HFF-Myc (cell line): Measurements from ENCODE around the gene CLASP1.
"Not testable (repeated sequence)": the region's sequence is repeated elsewhere in the genome, so short reads cannot be mapped to it uniquely, and the experiment has no call there.

Experiments
- DNase-seq: peaks from one replicate; pipeline ENCODE4 v3.0.0-alpha.2; 2011; ENCODE audit warnings: low read depth; ENCODE audit errors: extremely low read depth
- H3K4me3 ChIP-seq: replicated peaks from 2 replicates; pipeline ENCODE4 v1.5.1; 2011; ENCODE audit warnings: low read depth, mild to moderate bottlenecking, control low read depth, low read length
- TF ChIP-seq, protein P1 (sequence below): IDR thresholded peaks from 2 replicates; pipeline ENCODE4 v1.5.1; 2012; ENCODE audit warnings: mild to moderate bottlenecking, low read depth, low read length, control low read depth; ENCODE audit errors: missing control alignments

Gene CLASP1

DNA sequence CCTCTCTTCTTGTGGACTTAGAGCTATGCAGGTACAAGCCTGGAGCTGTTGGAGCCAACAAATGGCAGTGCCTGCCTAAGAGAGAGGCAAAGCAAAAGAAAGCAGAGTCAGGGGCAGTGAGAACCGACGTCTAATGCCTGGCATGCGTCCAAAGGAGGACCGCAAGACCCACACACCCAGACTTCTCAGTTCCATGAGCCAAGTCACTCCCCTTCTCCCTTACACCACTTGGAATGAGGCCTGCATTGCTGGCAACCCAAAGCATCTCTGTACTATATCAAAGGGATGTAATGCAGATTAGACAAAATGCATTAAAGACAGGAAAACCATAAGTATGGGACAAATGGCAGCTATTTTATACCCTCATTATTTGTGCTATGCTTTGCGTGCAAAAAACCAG, 168.4 kb downstream of the CLASP1 start:
- no peak for DNase-seq
- no peak overlapping the region for H3K4me3 ChIP-seq
- TF ChIP-seq, protein P1, sequence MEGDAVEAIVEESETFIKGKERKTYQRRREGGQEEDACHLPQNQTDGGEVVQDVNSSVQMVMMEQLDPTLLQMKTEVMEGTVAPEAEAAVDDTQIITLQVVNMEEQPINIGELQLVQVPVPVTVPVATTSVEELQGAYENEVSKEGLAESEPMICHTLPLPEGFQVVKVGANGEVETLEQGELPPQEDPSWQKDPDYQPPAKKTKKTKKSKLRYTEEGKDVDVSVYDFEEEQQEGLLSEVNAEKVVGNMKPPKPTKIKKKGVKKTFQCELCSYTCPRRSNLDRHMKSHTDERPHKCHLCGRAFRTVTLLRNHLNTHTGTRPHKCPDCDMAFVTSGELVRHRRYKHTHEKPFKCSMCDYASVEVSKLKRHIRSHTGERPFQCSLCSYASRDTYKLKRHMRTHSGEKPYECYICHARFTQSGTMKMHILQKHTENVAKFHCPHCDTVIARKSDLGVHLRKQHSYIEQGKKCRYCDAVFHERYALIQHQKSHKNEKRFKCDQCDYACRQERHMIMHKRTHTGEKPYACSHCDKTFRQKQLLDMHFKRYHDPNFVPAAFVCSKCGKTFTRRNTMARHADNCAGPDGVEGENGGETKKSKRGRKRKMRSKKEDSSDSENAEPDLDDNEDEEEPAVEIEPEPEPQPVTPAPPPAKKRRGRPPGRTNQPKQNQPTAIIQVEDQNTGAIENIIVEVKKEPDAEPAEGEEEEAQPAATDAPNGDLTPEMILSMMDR = no peak

DNA sequence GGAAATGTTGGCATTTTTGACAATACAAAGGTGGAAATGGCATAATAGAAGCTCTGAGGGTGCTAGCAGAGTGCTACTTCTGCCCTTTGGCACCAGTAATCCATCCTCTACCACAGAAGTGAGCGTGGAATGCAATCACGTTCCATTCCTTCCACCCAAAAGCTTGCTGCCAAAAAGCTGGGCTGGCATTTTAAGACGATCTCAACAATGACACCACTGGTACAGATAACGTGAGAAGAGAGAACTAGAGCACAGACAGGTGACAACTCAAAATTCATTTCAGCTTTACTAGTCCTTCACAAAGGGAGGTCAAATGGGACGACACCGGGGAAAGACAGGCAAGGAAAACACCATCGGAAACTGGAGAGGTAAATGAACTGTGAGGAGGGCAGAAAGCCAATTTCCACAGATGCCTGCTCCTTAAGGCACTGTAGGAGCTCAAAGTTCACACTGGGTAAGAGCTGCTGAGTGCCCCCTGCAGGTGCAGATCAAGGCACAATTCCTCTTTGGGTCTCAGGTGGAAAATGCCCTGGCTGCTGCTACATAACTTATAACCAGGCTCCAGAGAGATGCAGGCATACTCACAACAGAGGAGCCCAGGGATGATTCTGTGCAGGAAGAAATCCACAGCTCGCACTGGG, 169.3 kb downstream of the CLASP1 start:
- TF ChIP-seq, protein P1 = peak; percentile 44
- DNase-seq = no peak
- H3K4me3 ChIP-seq = no peak overlapping the region

DNA sequence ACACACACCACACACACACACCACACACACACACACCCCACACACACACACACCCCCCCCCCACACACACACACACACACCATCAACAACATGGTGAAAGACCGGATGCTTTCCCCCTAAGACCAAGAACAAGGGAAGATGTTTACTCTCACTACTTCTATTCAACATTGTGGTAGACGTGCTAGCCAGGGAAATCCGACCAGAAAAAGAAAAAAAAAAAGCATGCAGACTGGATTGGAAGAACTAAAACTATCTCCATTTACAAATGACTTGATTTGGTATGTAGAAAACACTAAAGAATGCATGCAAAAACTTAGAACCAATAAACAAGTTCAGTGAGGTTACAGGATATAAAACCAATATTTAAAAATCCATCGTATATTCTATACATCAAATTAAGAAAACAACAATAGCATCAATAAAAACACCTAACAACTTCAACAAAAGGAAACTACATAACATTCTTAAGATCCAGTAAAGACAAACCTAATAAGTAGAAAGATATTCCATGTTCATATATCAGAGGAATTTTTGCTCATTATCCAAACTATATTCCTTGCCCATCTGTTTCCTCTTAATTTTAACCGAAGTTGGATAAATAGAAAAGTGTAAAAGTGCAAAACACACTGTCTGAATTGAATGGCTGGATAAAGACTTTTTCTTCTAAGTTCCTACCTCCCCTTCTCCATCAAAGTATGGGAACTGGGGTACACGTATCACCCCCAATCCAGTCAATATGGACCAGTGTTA, 170.1 kb downstream of the CLASP1 start:
- TF ChIP-seq, protein P1 = no peak
- H3K4me3 ChIP-seq = no peak overlapping the region
- DNase-seq = no peak

DNA sequence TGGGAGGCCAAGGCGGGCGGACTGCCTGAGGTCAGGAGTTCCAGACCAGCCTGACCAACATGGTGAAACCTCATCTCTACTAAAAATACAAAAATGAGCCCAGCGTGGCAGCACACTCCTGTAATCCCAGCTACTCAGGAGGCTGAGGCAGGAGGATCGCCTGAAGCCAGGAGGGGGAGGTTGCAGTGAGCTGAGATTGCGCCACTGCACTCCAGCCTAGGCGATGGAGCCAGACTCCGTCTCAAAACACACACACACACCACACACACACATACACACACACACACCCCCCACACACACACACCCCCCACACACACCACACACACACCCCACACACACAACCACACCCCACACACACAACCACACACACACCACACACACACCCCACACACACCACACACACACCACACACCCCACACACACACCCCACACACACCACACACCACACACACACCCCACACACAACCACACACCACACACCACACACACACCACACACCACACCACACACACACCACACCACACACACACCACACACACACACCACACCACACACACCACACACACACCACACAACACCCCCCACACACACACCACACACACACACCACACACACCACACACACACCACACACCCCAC, 170.8 kb downstream of the CLASP1 start:
- DNase-seq = not testable (repeated sequence)

DNA sequence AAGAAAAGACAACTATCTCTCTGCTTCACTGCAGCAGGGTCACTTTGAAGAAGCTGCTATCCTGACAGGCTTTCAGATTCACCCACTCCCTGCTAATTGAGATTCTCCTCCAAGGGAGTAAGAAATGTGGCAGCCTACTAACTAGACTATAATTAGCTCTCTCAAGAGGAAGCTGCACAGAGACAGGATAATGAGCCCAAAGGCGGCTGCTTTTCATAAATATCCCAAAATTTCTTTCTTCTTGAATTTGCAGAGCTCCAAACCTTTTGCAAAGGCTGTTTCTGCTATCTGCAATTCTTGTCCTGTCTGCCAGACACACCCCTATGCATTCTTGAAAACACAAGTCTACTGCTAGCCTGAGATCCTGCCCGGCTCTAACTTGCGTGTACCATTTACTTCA, 172.6 kb downstream of the CLASP1 start:
- H3K4me3 ChIP-seq = no peak overlapping the region
- no peak for DNase-seq
- TF ChIP-seq, protein P1 = no peak

More for the DNA sequence above, 170.8 kb downstream of the CLASP1 start:
- H3K4me3 ChIP-seq = not testable (repeated sequence)

DNA sequence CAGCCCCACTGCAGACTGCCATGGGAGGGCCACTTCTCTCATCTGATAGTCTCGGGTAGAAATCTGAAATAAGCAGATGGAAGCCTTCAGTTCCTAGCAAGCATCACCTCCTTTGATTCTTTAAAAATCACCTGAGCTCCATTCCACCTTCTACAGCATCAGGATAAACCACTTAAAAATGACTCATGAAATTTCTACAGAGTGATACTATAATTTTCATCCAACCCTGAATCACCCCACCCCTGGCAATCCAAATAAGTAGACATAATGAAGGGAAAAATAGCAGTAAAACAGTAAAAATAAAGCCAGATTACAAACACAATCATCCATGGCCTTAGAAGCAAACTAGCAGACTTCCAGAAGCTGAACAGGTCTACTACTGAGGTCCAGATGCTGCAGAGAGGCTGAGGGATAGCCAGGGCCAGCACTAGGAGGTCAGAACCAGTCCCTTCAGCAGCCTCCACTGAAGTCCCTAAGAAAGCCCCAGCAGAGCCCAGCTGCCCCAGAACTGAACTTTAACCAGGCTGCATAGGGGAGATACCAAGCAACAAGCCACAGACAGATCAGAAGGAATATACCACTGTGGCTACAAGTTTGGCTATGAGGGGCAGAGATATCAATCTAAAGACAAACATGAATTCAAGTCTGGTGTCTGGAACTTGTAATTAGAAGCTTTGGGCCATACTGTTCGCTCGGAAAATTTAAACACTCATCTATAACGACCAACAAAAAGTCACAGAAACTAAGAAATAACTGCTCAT, 173.3 kb downstream of the CLASP1 start:
- no peak for DNase-seq
- TF ChIP-seq, protein P1 = no peak
- no peak overlapping the region for H3K4me3 ChIP-seq
